H1 (cell line): ENCODE results near the gene NPR1. TPM values are rescaled to one million over a fixed set of nuclear protein-coding genes. Genes with fewer than 3 reads are reported as not detected.

Source experiments
- CTCF ChIA-PET: fragments of 300-600 bp; sonication (Branson Sonifier 250); formaldehyde crosslinking; loops from one replicate; lab custom pipeline; 2021; ENCODE audit not compliant: partially characterized antibody; lab: Charles Lee
- POLR2A ChIA-PET: fragments of 300-600 bp; sonication (Branson Sonifier 250); formaldehyde crosslinking; loops from one replicate; lab custom pipeline; 2021; ENCODE audit warnings: inconsistent platforms; ENCODE audit not compliant: partially characterized antibody; lab: Charles Lee
- DNase-seq, 2 experiments: peaks; one replicate each; pipeline versions ENCODE4 v3.0.0 to v3.0.0-alpha.2; 2010 to 2022; ENCODE audit warnings: low spot score in 2 of 2, low read depth in 1 of 2, mixed read lengths in 1 of 2
- FAIRE-seq: peaks from 2 replicates; lab custom pipeline; 2011; peaks lifted over from hg19 to GRCh38; lab: Jason Lieb, UNC
- H2AFZ ChIP-seq: 2 replicates; pipeline ENCODE4 v1.8.1; 2012; ENCODE audit warnings: low read length, inconsistent platforms
- H2AK5ac ChIP-seq: 2 replicates; pipeline ENCODE4 v1.6.1; 2013; ENCODE audit warnings: low read depth, low read length
- H2BK120ac ChIP-seq: replicated peaks from 2 replicates; pipeline ENCODE3; 2013; ENCODE audit warnings: low read depth, low read length, inconsistent platforms
- H2BK12ac ChIP-seq: 2 replicates; pipeline ENCODE4 v1.6.1; 2013; ENCODE audit warnings: low read depth, low read length
- H2BK15ac ChIP-seq: 2 replicates; pipeline ENCODE4 v1.6.1; 2013; ENCODE audit warnings: low read length
- H2BK20ac ChIP-seq: 2 replicates; pipeline ENCODE4 v1.6.1; 2013; ENCODE audit warnings: low read length
- H2BK5ac ChIP-seq: 2 replicates; pipeline ENCODE4 v1.6.1; 2013; ENCODE audit warnings: low read depth, low read length
- H3K14ac ChIP-seq: 2 replicates; pipeline ENCODE4 v1.6.1; 2013; ENCODE audit warnings: inconsistent platforms; ENCODE audit not compliant: insufficient read length
- H3K18ac ChIP-seq: 2 replicates; pipeline ENCODE4 v1.6.1; 2013; ENCODE audit warnings: low read length; ENCODE audit errors: extremely low read depth
- H3K23ac ChIP-seq: 2 replicates; pipeline ENCODE4 v1.6.1; 2013; ENCODE audit warnings: inconsistent platforms; ENCODE audit not compliant: insufficient read length
- H3K23me2 ChIP-seq: 2 replicates; pipeline ENCODE4 v1.6.1; 2013; ENCODE audit warnings: low read depth, low read length
- H3K27ac ChIP-seq: 2 replicates; pipeline ENCODE4 v1.6.1; 2011; ENCODE audit warnings: low read depth, low read length, inconsistent platforms
- H3K27me3 ChIP-seq, 4 experiments: replicated peaks in 1 of 4; 1 replicate in 1 of 4; 2 replicates in 3 of 4; pipeline versions ENCODE4 v1.6.1 to v1.8.1; 2011 to 2013; ENCODE audit warnings: low read length in 3 of 4, mild to moderate bottlenecking in 3 of 4, inconsistent platforms in 2 of 4, mixed read lengths in 2 of 4, moderate library complexity in 1 of 4; ENCODE audit not compliant: control insufficient read depth in 3 of 4, insufficient read depth in 3 of 4; ENCODE audit errors: extremely low read depth in 1 of 4
- H3K36me3 ChIP-seq, 4 experiments: 2 replicates each; pipeline versions ENCODE4 v1.6.1 to v1.8.1; 2011 to 2013; ENCODE audit warnings: mild to moderate bottlenecking in 4 of 4, low read length in 3 of 4, moderate library complexity in 2 of 4, control low read depth in 1 of 4, inconsistent platforms in 1 of 4; ENCODE audit not compliant: insufficient read depth in 4 of 4, control insufficient read depth in 2 of 4
- H3K4ac ChIP-seq: replicated peaks from 2 replicates; pipeline ENCODE3; 2013; ENCODE audit warnings: low read length, low read depth, mixed read lengths, inconsistent platforms; ENCODE audit not compliant: insufficient read length
- H3K4me1 ChIP-seq, 4 experiments: replicated peaks in 1 of 4; 1 replicate in 1 of 4; 2 replicates in 3 of 4; pipeline versions ENCODE4 v1.6.1 to v1.8.1; 2011 to 2013; ENCODE audit warnings: low read length in 3 of 4, inconsistent platforms in 2 of 4, mixed read lengths in 1 of 4; ENCODE audit not compliant: insufficient read depth in 4 of 4, control insufficient read depth in 3 of 4
- H3K4me2 ChIP-seq, 2 experiments: 2 replicates each; pipeline versions ENCODE4 v1.6.1 to v1.8.1; 2011 to 2013; ENCODE audit warnings: low read depth in 2 of 2, low read length in 2 of 2, control low read depth in 1 of 2, inconsistent platforms in 1 of 2, mild to moderate bottlenecking in 1 of 2; ENCODE audit not compliant: insufficient read depth in 1 of 2
- H3K4me3 ChIP-seq, 4 experiments: fragments of 200-600, 300-600 bp in 1 of 4; sonication (generic), shearing (Covaris generic), sonication (Bioruptor Twin) in 1 of 4; 2 replicates each; pipeline versions ENCODE4 v1.5.1 to v1.8.1; 2011 to 2016; ENCODE audit warnings: low read length in 4 of 4, low read depth in 3 of 4, control low read depth in 2 of 4, inconsistent platforms in 2 of 4, mild to moderate bottlenecking in 2 of 4, mixed read lengths in 1 of 4, moderate library complexity in 1 of 4; ENCODE audit not compliant: insufficient read depth in 2 of 4; ENCODE audit errors: extremely low read depth in 1 of 4
- H3K56ac ChIP-seq: replicated peaks from 2 replicates; pipeline ENCODE3; 2013; ENCODE audit warnings: low read depth, mild to moderate bottlenecking, mixed read lengths, low read length, inconsistent platforms; ENCODE audit not compliant: insufficient read length
- H3K79me1 ChIP-seq: 2 replicates; pipeline ENCODE4 v1.6.1; 2013; ENCODE audit warnings: low read depth, low read length, control low read depth
- H3K79me2 ChIP-seq, 2 experiments: 2 replicates each; pipeline versions ENCODE4 v1.6.1 to v1.8.1; 2012 to 2013; ENCODE audit warnings: low read length in 2 of 2, mild to moderate bottlenecking in 2 of 2, inconsistent platforms in 1 of 2; ENCODE audit not compliant: insufficient read depth in 2 of 2, control insufficient read depth in 1 of 2
- H3K9ac ChIP-seq, 4 experiments: replicated peaks in 1 of 4; 1 replicate in 1 of 4; 2 replicates in 3 of 4; pipeline versions ENCODE4 v1.6.1 to v1.8.1; 2011 to 2013; ENCODE audit warnings: low read depth in 3 of 4, low read length in 3 of 4, control low read depth in 2 of 4, mild to moderate bottlenecking in 2 of 4, moderate library complexity in 2 of 4, inconsistent platforms in 1 of 4; ENCODE audit errors: extremely low read depth in 1 of 4
- H3K9me3 ChIP-seq, 2 experiments: 2 replicates each; pipeline versions ENCODE4 v1.6.1 to v1.8.1; 2012 to 2013; ENCODE audit warnings: mild to moderate bottlenecking in 2 of 2, moderate library complexity in 2 of 2, control low read depth in 1 of 2, inconsistent platforms in 1 of 2, low read depth in 1 of 2, low read length in 1 of 2, mixed read lengths in 1 of 2; ENCODE audit not compliant: insufficient read depth in 2 of 2
- H4K20me1 ChIP-seq, 2 experiments: replicated peaks in 1 of 2; 2 replicates each; pipeline versions ENCODE3 to v1.8.1; 2011 to 2013; ENCODE audit warnings: inconsistent platforms in 2 of 2, low read length in 2 of 2, mild to moderate bottlenecking in 1 of 2; ENCODE audit not compliant: insufficient read depth in 2 of 2, control insufficient read depth in 1 of 2
- H4K5ac ChIP-seq: 2 replicates; pipeline ENCODE4 v1.6.1; 2013; ENCODE audit warnings: low read length, low read depth, mixed read lengths, inconsistent platforms; ENCODE audit not compliant: insufficient read length
- H4K8ac ChIP-seq: 2 replicates; pipeline ENCODE4 v1.8.0; 2013; ENCODE audit warnings: mild to moderate bottlenecking, moderate library complexity, low read length, inconsistent platforms; ENCODE audit not compliant: insufficient read depth; ENCODE audit errors: extremely low read depth
- H4K91ac ChIP-seq: replicated peaks from 2 replicates; pipeline ENCODE3; 2013; ENCODE audit warnings: low read length, mixed read lengths, inconsistent platforms; ENCODE audit not compliant: insufficient read length
- ATF3 ChIP-seq: IDR thresholded peaks from 2 replicates; pipeline ENCODE4 v1.6.1; 2011; ENCODE audit warnings: low read depth, mild to moderate bottlenecking, low read length; ENCODE audit not compliant: insufficient read depth
- BACH1 ChIP-seq: IDR thresholded peaks from 2 replicates; pipeline ENCODE4 v1.6.1; 2012; ENCODE audit warnings: low read length, improper control_type of control experiment
- BRCA1 ChIP-seq: IDR thresholded peaks from 2 replicates; pipeline ENCODE4 v1.6.1; 2012; ENCODE audit warnings: low read depth, low read length, improper control_type of control experiment
- CREB1 ChIP-seq: IDR thresholded peaks from 2 replicates; pipeline ENCODE4 v1.6.1; 2012; ENCODE audit warnings: inconsistent platforms
- CTBP2 ChIP-seq: IDR thresholded peaks from 2 replicates; pipeline ENCODE4 v1.7.0; 2011; ENCODE audit warnings: borderline replicate concordance, mild to moderate bottlenecking, moderate library complexity, mixed read lengths, low read length; ENCODE audit not compliant: insufficient read depth, insufficient read length
- FOSL1 ChIP-seq: IDR thresholded peaks from 2 replicates; pipeline ENCODE4 v1.6.1; 2011; ENCODE audit warnings: mild to moderate bottlenecking, low read depth, low read length, moderate library complexity; ENCODE audit not compliant: insufficient read depth
- JUND ChIP-seq: IDR thresholded peaks from 2 replicates; pipeline ENCODE4 v1.6.1; 2011; ENCODE audit warnings: mild to moderate bottlenecking, improper control_type of control experiment, low read length
- POLR2A ChIP-seq, 2 experiments: IDR thresholded peaks; 1 replicate in 1 of 2; 2 replicates in 1 of 2; pipeline ENCODE4 v1.6.1; 2011; ENCODE audit warnings: low read depth in 2 of 2, low read length in 2 of 2, mild to moderate bottlenecking in 2 of 2; ENCODE audit errors: control extremely low read depth in 1 of 2
- RAD21 ChIP-seq, 2 experiments: IDR thresholded peaks in 1 of 2; conservative IDR thresholded peaks in 1 of 2; 2 replicates each; pipeline ENCODE4 v1.6.1; 2011; ENCODE audit warnings: low read depth in 2 of 2, low read length in 2 of 2, improper control_type of control experiment in 1 of 2, inconsistent platforms in 1 of 2, mild to moderate bottlenecking in 1 of 2, moderate library complexity in 1 of 2
- RNF2 ChIP-seq: fragments of 200-900, 300-1000 bp; sonication (generic); IDR thresholded peaks from 2 replicates; pipeline ENCODE4 v1.7.1; 2016; ENCODE audit warnings: borderline replicate concordance, low read depth, mild to moderate bottlenecking, antibody characterized with exemption, low read length; ENCODE audit not compliant: poor library complexity, severe bottlenecking; ENCODE audit errors: missing control alignments
- RXRA ChIP-seq: IDR thresholded peaks from 2 replicates; pipeline ENCODE4 v1.6.1; 2011; ENCODE audit warnings: low read depth, mild to moderate bottlenecking, low read length, moderate library complexity; ENCODE audit not compliant: insufficient read depth
- TBP ChIP-seq: IDR thresholded peaks from 2 replicates; pipeline ENCODE4 v1.6.1; 2011; ENCODE audit warnings: low read depth, low read length, improper control_type of control experiment
- TCF12 ChIP-seq: IDR thresholded peaks from 2 replicates; pipeline ENCODE4 v1.6.1; 2011; ENCODE audit warnings: low read depth, mild to moderate bottlenecking, low read length
- YY1 ChIP-seq: IDR thresholded peaks from 2 replicates; pipeline ENCODE4 v1.6.1; 2011; ENCODE audit warnings: low read depth, mild to moderate bottlenecking, low read length
- WGBS, 2 experiments: shearing (Covaris generic) in 1 of 2; methylation state at CpG; one replicate each; pipeline versions ENCODE4 v1.1.6 to v1.1.7; 2013 to 2015; ENCODE audit warnings: low lambda C conversion rate in 2 of 2, mixed read lengths in 2 of 2, inconsistent platforms in 1 of 2, low coverage in 1 of 2, missing lambda C conversion rate in 1 of 2; ENCODE audit not compliant: insufficient replicate concordance in 2 of 2, insufficient coverage in 1 of 2, insufficient read length in 1 of 2; ENCODE audit errors: extremely low coverage in 1 of 2, missing lambda C conversion rate in 1 of 2; 5-methylcytosine and 5-hydroxymethylcytosine counted together
- polyA plus RNA-seq, 7 experiments: library from polyadenylated mRNA; depleted of rRNA in 3 of 7; stranded (reverse) in 5 of 7; unstranded in 2 of 7; fragments of >200 nt in 5 of 7; fragments of 200-250 nt in 2 of 7; gene quantifications; 1 replicate in 5 of 7; 2 replicates in 1 of 7; 4 replicates in 1 of 7; pipeline versions ENCODE4 v1.2.1 to v1.2.3, GENCODE V29; 2011 to 2013; ENCODE audit warnings: missing spikeins in 2 of 7, mixed read lengths in 2 of 7
- total RNA-seq: library from RNA; stranded (reverse); fragmentation: NEBNext Ultra II Directional; extraction: Animal tissue kit (Norgen Biotek cat#: 25700); gene quantifications from 2 replicates; pipeline ENCODE4 v1.2.1, GENCODE V29; 2021

Gene NPR1
- total and polyA plus RNA-seq, 2 of the 8 experiments (the other 6 are each of a cell fraction or from before 2014, with no cell fraction given) = 11.7 to 13.2 TPM

- H3K14ac ChIP-seq = no peak overlapping the region
- H3K36me3 ChIP-seq = peaks cover 0 to 12% (median 2%) of the 10 kb centered on the region in 4 experiments; a peak in 4 of 8 replicates
- ChIA-PET CTCF (interaction anchor here (1.0 to 3.3 kb wide), 7 partner anchors 10 to 57 kb away, joined by 3 to 18 read pairs (median 4); no protein-coding TSS in a partner anchor), POLR2A (interaction anchor here (0.6 to 9.2 kb wide), 10 partner anchors 9 to 255 kb away, joined by 3 to 60 read pairs (median 4); partner anchors contain the start of genes CREB3L4, NPR1, RPS27 and SLC27A3)
- no peaks in the 10 kb centered on the region for H3K27me3 ChIP-seq
- H3K4ac ChIP-seq = no peak overlapping the region
- peaks cover 0 to 2% (median 0%) of the 10 kb centered on the region in 4 experiments; a peak in 1 of 7 replicates for H3K4me1 ChIP-seq
- no peak overlapping the region for H3K4me3 ChIP-seq
- H4K5ac ChIP-seq = no peak overlapping the region
- no peaks in the 10 kb centered on the region for H3K23me2 ChIP-seq
- DNase-seq = no peak
- H3K9ac ChIP-seq = no peak overlapping the region
- H3K79me2 ChIP-seq = peaks cover 0 to 33% of the 10 kb centered on the region in 2 experiments; a peak in 2 of 4 replicates
- H3K4me2 ChIP-seq = no peak overlapping the region
- 83% methylated on average over 3 of the region's 3 CpGs; no CpG with 5 or more reads in 1 of the 2 experiments for WGBS, 2 experiments
- H4K91ac ChIP-seq = no peak overlapping the region
- no peak overlapping the region for H3K23ac ChIP-seq
- no peak overlapping the region for H2BK120ac ChIP-seq
- no peak for FAIRE-seq
- no peak overlapping the region for H2AK5ac ChIP-seq
- no peak overlapping the region for H2BK12ac ChIP-seq
- H3K18ac ChIP-seq = no peak overlapping the region; the same call in 1 of the 2 replicates
- H3K9me3 ChIP-seq = no peaks in the 10 kb centered on the region
- no peak overlapping the region for H2AFZ ChIP-seq
- H2BK15ac ChIP-seq = no peak overlapping the region
- no peak overlapping the region for H4K8ac ChIP-seq
- no peak overlapping the region for H3K27ac ChIP-seq
- H3K79me1 ChIP-seq = peaks cover 3% of the 10 kb centered on the region
- no peak overlapping the region for H3K56ac ChIP-seq
- H4K20me1 ChIP-seq = no peaks in the 10 kb centered on the region
- H2BK20ac ChIP-seq = no peak overlapping the region
- H2BK5ac ChIP-seq = 0 out of 2 replicates have a peak overlapping the region, but pooled peaks have one; percentile 24
- TF ChIP-seq RNF2 (no peak), BACH1 (no peak), TBP (no peak), YY1 (no peak), ATF3 (no peak), TCF12 (no peak), RAD21 (IDR thresholded peaks at IDR 0.05 in 1 of 2, conservative IDR thresholded peaks at IDR 0.05 in 1 of 2; ENCODE audit: low read depth in 2 of 2, low read length in 2 of 2) (no peak), POLR2A (IDR thresholded peaks at IDR 0.05; ENCODE audit: control extremely low read depth in 1 of 2, low read depth in 2 of 2, low read length in 2 of 2) (no peak), BRCA1 (no peak), CTBP2 (no peak), CREB1 (no peak), JUND (no peak), FOSL1 (no peak), RXRA (no peak)
Observed at GRCh38 chr1:153735090-153735420, 56.6 kb downstream of the NPR1 start.
